HG03045 (cell line): ENCODE measurements around the gene PTPRN2.
"Not testable (repeated sequence)": the region's sequence is repeated elsewhere in the genome, so short reads cannot be mapped to it uniquely, and the experiment has no call there.

Source experiments
- ATAC-seq: cut with Tn5 transposase; IDR thresholded peaks from one replicate; pipeline ENCODE4 v1.9.1; 2021; ENCODE audit warnings: mild to moderate bottlenecking, moderate library complexity; ENCODE audit not compliant: unreplicated experiment

PTPRN2 gene

GRCh38 chr7:157856873-157857577 lies 730.6 kb downstream of the PTPRN2 start:
- ATAC-seq: no peak

- ATAC-seq: no peak
Observed at GRCh38 chr7:157855452-157856213, 732.0 kb downstream of the PTPRN2 start.

- no peak for ATAC-seq
Observed at GRCh38 chr7:157855016-157855415, 732.6 kb downstream of the PTPRN2 start.

- ATAC-seq: no peak
Observed at GRCh38 chr7:157854066-157854891, 733.3 kb downstream of the PTPRN2 start.

- ATAC-seq: no peak
Observed at GRCh38 chr7:157853789-157854065, 733.9 kb downstream of the PTPRN2 start.

GRCh38 chr7:157853076-157853788 lies 734.4 kb downstream of the PTPRN2 start:
- ATAC-seq: no peak

GRCh38 chr7:157851501-157852067 lies 736.0 kb downstream of the PTPRN2 start:
- ATAC-seq: no peak

- ATAC-seq: no peak
Observed at GRCh38 chr7:157850481-157851444, 736.9 kb downstream of the PTPRN2 start.

GRCh38 chr7:157849726-157850125 lies 737.9 kb downstream of the PTPRN2 start:
- no peak for ATAC-seq

- ATAC-seq: no peak
Observed at GRCh38 chr7:157849341-157849596, 738.4 kb downstream of the PTPRN2 start.

- ATAC-seq: no peak
Observed at GRCh38 chr7:157848508-157849340, 738.9 kb downstream of the PTPRN2 start.

GRCh38 chr7:157847756-157848487 lies 739.7 kb downstream of the PTPRN2 start:
- ATAC-seq: not testable (repeated sequence)

GRCh38 chr7:157846746-157847145 lies 740.9 kb downstream of the PTPRN2 start:
- ATAC-seq: not testable (repeated sequence)

- no peak for ATAC-seq
Observed at GRCh38 chr7:157846271-157846670, 741.4 kb downstream of the PTPRN2 start.

- ATAC-seq: no peak
Observed at GRCh38 chr7:157845203-157845835, 742.3 kb downstream of the PTPRN2 start.

- ATAC-seq: no peak
Observed at GRCh38 chr7:157844611-157845010, 743.0 kb downstream of the PTPRN2 start.

- no peak for ATAC-seq
Observed at GRCh38 chr7:157844141-157844540, 743.5 kb downstream of the PTPRN2 start.
